ACC112 (cell line): ENCODE measurements around the gene MED27.

Source experiments
- H2AFZ ChIP-seq: fragments of 200-600 bp; sonication (generic); one replicate; pipeline ENCODE4 v1.6.0; 2017; ENCODE audit warnings: antibody characterized with exemption, low read length; ENCODE audit not compliant: unreplicated experiment
- H3K27ac ChIP-seq: fragments of 200-600 bp; sonication (generic); 2 replicates; pipeline ENCODE4 v1.5.1; 2014; ENCODE audit warnings: low read depth, mild to moderate bottlenecking, antibody characterized with exemption, low read length, moderate library complexity
- H3K27me3 ChIP-seq: fragments of 200-600 bp; sonication (generic); 2 replicates; pipeline ENCODE4 v1.6.1; 2014; ENCODE audit warnings: mild to moderate bottlenecking, antibody characterized with exemption, low read length, moderate library complexity, mixed read lengths; ENCODE audit not compliant: insufficient read depth
- H3K36me3 ChIP-seq: fragments of 200-600 bp; sonication (generic); 2 replicates; pipeline ENCODE4 v1.6.1; 2016; ENCODE audit warnings: mild to moderate bottlenecking, antibody characterized with exemption, low read length, moderate library complexity, mixed read lengths; ENCODE audit not compliant: insufficient read depth
- H3K4me1 ChIP-seq: fragments of 200-600 bp; sonication (generic); one replicate; pipeline ENCODE4 v1.6.1; 2016; ENCODE audit warnings: low read length, mixed read lengths; ENCODE audit not compliant: insufficient read depth, unreplicated experiment, control insufficient read depth
- H3K4me3 ChIP-seq: fragments of 200-600 bp; sonication (generic); 2 replicates; pipeline ENCODE4 v1.5.1; 2014; ENCODE audit warnings: mild to moderate bottlenecking, low read depth, low read length
- H3K79me2 ChIP-seq: fragments of 200-600 bp; sonication (generic); one replicate; pipeline ENCODE4 v1.6.0; 2016; ENCODE audit warnings: low read length; ENCODE audit not compliant: control insufficient read depth, unreplicated experiment, insufficient read depth

Gene MED27

GRCh38 chr9:131963072-131964030 lies 116.3 kb downstream of the MED27 start:
- no peaks in the 10 kb centered on the region for H3K4me1 ChIP-seq

GRCh38 chr9:131961496-131961880 lies 118.2 kb downstream of the MED27 start:
- H3K36me3 ChIP-seq, result no peaks in the 10 kb centered on the region
- H3K4me1 ChIP-seq, result no peaks in the 10 kb centered on the region
- H2AFZ ChIP-seq, result no peak overlapping the region
- H3K27me3 ChIP-seq, result no peaks in the 10 kb centered on the region
- no peaks in the 10 kb centered on the region for H3K79me2 ChIP-seq
- no peak overlapping the region for H3K4me3 ChIP-seq
- H3K27ac ChIP-seq, result no peak overlapping the region

More at GRCh38 chr9:131963072-131964030, 116.3 kb downstream of the MED27 start:
- H3K27ac ChIP-seq, result no peak overlapping the region
- no peak overlapping the region for H2AFZ ChIP-seq
- H3K4me3 ChIP-seq, result no peak overlapping the region
- no peaks in the 10 kb centered on the region for H3K27me3 ChIP-seq
- H3K36me3 ChIP-seq, result no peaks in the 10 kb centered on the region
- H3K79me2 ChIP-seq, result no peaks in the 10 kb centered on the region

GRCh38 chr9:131960851-131961495 lies 118.7 kb downstream of the MED27 start:
- Histone ChIP-seq H3K36me3 (no peaks in the 10 kb centered on the region), H2AFZ (no peak overlapping the region), H3K27ac (no peak overlapping the region), H3K27me3 (no peaks in the 10 kb centered on the region), H3K79me2 (no peaks in the 10 kb centered on the region), H3K4me1 (no peaks in the 10 kb centered on the region), H3K4me3 (no peak overlapping the region)

- no peak overlapping the region for H3K4me3 ChIP-seq
- no peaks in the 10 kb centered on the region for H3K36me3 ChIP-seq
- no peak overlapping the region for H3K27ac ChIP-seq
- H3K27me3 ChIP-seq, result no peaks in the 10 kb centered on the region
- H3K79me2 ChIP-seq, result no peaks in the 10 kb centered on the region
- no peak overlapping the region for H2AFZ ChIP-seq
- H3K4me1 ChIP-seq, result no peaks in the 10 kb centered on the region
These were observed 119.4 kb downstream of the MED27 start for GRCh38 chr9:131960311-131960710.

- Histone ChIP-seq H3K27me3 (no peaks in the 10 kb centered on the region), H3K27ac (no peak overlapping the region), H3K36me3 (no peaks in the 10 kb centered on the region), H3K79me2 (no peaks in the 10 kb centered on the region), H3K4me3 (no peak overlapping the region), H2AFZ (no peak overlapping the region), H3K4me1 (no peaks in the 10 kb centered on the region)
These were observed 119.8 kb downstream of the MED27 start for GRCh38 chr9:131959887-131960286.

- Histone ChIP-seq H2AFZ (no peak overlapping the region), H3K36me3 (no peaks in the 10 kb centered on the region), H3K27ac (no peak overlapping the region), H3K4me3 (no peak overlapping the region), H3K27me3 (no peaks in the 10 kb centered on the region), H3K79me2 (no peaks in the 10 kb centered on the region), H3K4me1 (no peaks in the 10 kb centered on the region)
These were observed 120.6 kb downstream of the MED27 start for GRCh38 chr9:131959056-131959455.

GRCh38 chr9:131954299-131954698 lies 125.4 kb downstream of the MED27 start:
- no peak overlapping the region for H3K4me3 ChIP-seq
- no peak overlapping the region for H3K27ac ChIP-seq
- peaks cover 10% of the 10 kb centered on the region; the same call in 1 of the 2 replicates for H3K36me3 ChIP-seq
- peaks cover 5% of the 10 kb centered on the region for H3K79me2 ChIP-seq
- peaks cover 15% of the 10 kb centered on the region for H3K4me1 ChIP-seq
- no peak overlapping the region for H2AFZ ChIP-seq
- H3K27me3 ChIP-seq, result no peaks in the 10 kb centered on the region

- Histone ChIP-seq H3K27me3 (no peaks in the 10 kb centered on the region), H3K79me2 (peaks cover 5% of the 10 kb centered on the region), H2AFZ (no peak overlapping the region), H3K36me3 (peaks cover 10% of the 10 kb centered on the region; the same call in 1 of the 2 replicates), H3K27ac (peak overlapping the region; percentile 34; the same call in 1 of the 2 replicates), H3K4me3 (peak overlapping the region; percentile 1; the same call in 1 of the 2 replicates), H3K4me1 (peaks cover 15% of the 10 kb centered on the region)
These were observed 127.8 kb downstream of the MED27 start for GRCh38 chr9:131951905-131952304.

- Histone ChIP-seq H3K4me3 (no peak overlapping the region), H3K4me1 (peaks cover 15% of the 10 kb centered on the region), H3K36me3 (peaks cover 10% of the 10 kb centered on the region; the same call in 1 of the 2 replicates), H3K27me3 (no peaks in the 10 kb centered on the region), H2AFZ (no peak overlapping the region), H3K79me2 (peaks cover 5% of the 10 kb centered on the region), H3K27ac (no peak overlapping the region)
These were observed 128.5 kb downstream of the MED27 start for GRCh38 chr9:131951155-131951554.

GRCh38 chr9:131950487-131950886 lies 129.2 kb downstream of the MED27 start:
- Histone ChIP-seq H2AFZ (no peak overlapping the region), H3K4me3 (no peak overlapping the region), H3K79me2 (peaks cover 5% of the 10 kb centered on the region), H3K27ac (no peak overlapping the region), H3K27me3 (no peaks in the 10 kb centered on the region), H3K36me3 (peaks cover 10% of the 10 kb centered on the region; the same call in 1 of the 2 replicates), H3K4me1 (peaks cover 15% of the 10 kb centered on the region)
